ENCODE results near the gene GORASP2. TPM values are rescaled to one million over a fixed set of nuclear protein-coding genes. Genes with fewer than 3 reads are reported as not detected.

Gene GORASP2
- total and polyA plus RNA-seq, 2 donors from 2014 or later, result 40.4 to 70.4 TPM

- Histone ChIP-seq H3K4me3 (ENCODE audit: low read length in 3 of 3) (no peak overlapping the region), H3K36me3 (ENCODE audit: control insufficient read depth in 2 of 3, insufficient read depth in 3 of 3, low read length in 3 of 3) (peaks cover 4 to 25% (median 17%) of the 10 kb centered on the region in 3 donors), H3K9ac (ENCODE audit: low read length in 3 of 3) (no peak overlapping the region), H3K4me1 (ENCODE audit: control insufficient read depth in 2 of 3, insufficient read depth in 2 of 3, low read depth in 1 of 3, low read length in 3 of 3) (no peaks in the 10 kb centered on the region), H3K27ac (ENCODE audit: low read depth in 2 of 2, low read length in 2 of 2) (no peak overlapping the region), H3K9me3 (ENCODE audit: control insufficient read depth in 2 of 3, insufficient read depth in 1 of 3, low read length in 3 of 3) (no peaks in the 10 kb centered on the region), H3K27me3 (ENCODE audit: control insufficient read depth, insufficient read depth, low read length) (no peaks in the 10 kb centered on the region)
- intact Hi-C loops (cut with DNase I), result no loop called here
- DNase-seq (no peak), FAIRE-seq (no peak)
- TF ChIP-seq CTCF (IDR thresholded peaks at IDR 0.05; ENCODE audit: borderline replicate concordance, extremely low read depth, insufficient read depth), result no peak
Observed at GRCh38 chr2:170969030-170969429, 40.0 kb downstream of the GORASP2 start.

GRCh38 chr2:170969872-170970496 is 40.9 kb downstream of the GORASP2 start:
- DNase-seq, result no peak
- Histone ChIP-seq H3K9ac (ENCODE audit: low read length in 3 of 3) (no peak overlapping the region), H3K27me3 (ENCODE audit: control insufficient read depth, insufficient read depth, low read length) (no peaks in the 10 kb centered on the region), H3K36me3 (ENCODE audit: control insufficient read depth in 2 of 3, insufficient read depth in 3 of 3, low read length in 3 of 3) (peaks cover 2 to 21% (median 15%) of the 10 kb centered on the region in 3 donors), H3K27ac (ENCODE audit: low read depth in 2 of 2, low read length in 2 of 2) (no peak overlapping the region), H3K4me3 (ENCODE audit: low read length in 3 of 3) (no peak overlapping the region), H3K4me1 (ENCODE audit: control insufficient read depth in 2 of 3, insufficient read depth in 2 of 3, low read depth in 1 of 3, low read length in 3 of 3) (no peaks in the 10 kb centered on the region), H3K9me3 (ENCODE audit: control insufficient read depth in 2 of 3, insufficient read depth in 1 of 3, low read length in 3 of 3) (no peaks in the 10 kb centered on the region)
- TF ChIP-seq CTCF (IDR thresholded peaks at IDR 0.05; ENCODE audit: borderline replicate concordance, extremely low read depth, insufficient read depth), result no peak
- intact Hi-C loops (cut with DNase I), result loop anchor here (10.0 kb wide), 1 partner anchor 445 kb away; no protein-coding TSS in a partner anchor
- FAIRE-seq, result no peak

- no peak for DNase-seq
- intact Hi-C loops (cut with DNase I), result loop anchor here (10.0 kb wide), 1 partner anchor 444 kb away; no protein-coding TSS in a partner anchor
- no peak for TF ChIP-seq CTCF (IDR thresholded peaks at IDR 0.05; ENCODE audit: borderline replicate concordance, extremely low read depth, insufficient read depth)
Observed at GRCh38 chr2:170971071-170971470, 42.0 kb downstream of the GORASP2 start.

More at GRCh38 chr2:170971071-170971470, 42.0 kb downstream of the GORASP2 start:
- Histone ChIP-seq H3K4me1 (ENCODE audit: control insufficient read depth in 2 of 3, insufficient read depth in 2 of 3, low read depth in 1 of 3, low read length in 3 of 3) (no peaks in the 10 kb centered on the region), H3K27me3 (ENCODE audit: control insufficient read depth, insufficient read depth, low read length) (no peaks in the 10 kb centered on the region), H3K4me3 (ENCODE audit: low read length in 3 of 3) (no peak overlapping the region), H3K36me3 (ENCODE audit: control insufficient read depth in 2 of 3, insufficient read depth in 3 of 3, low read length in 3 of 3) (peaks cover 0 to 17% (median 7%) of the 10 kb centered on the region in 3 donors), H3K9me3 (ENCODE audit: control insufficient read depth in 2 of 3, insufficient read depth in 1 of 3, low read length in 3 of 3) (no peaks in the 10 kb centered on the region), H3K9ac (ENCODE audit: low read length in 3 of 3) (no peak overlapping the region), H3K27ac (ENCODE audit: low read depth in 2 of 2, low read length in 2 of 2) (no peak overlapping the region)
- FAIRE-seq, result no peak

All from kidney (tissue), 14 donors.